Mesenteric fat pad (tissue), 1 donor: ENCODE results near the gene LYAR. TPM values are rescaled to one million over a fixed set of nuclear protein-coding genes. Genes with fewer than 3 reads are reported as not detected.
"Not testable (repeated sequence)": the region's sequence is repeated elsewhere in the genome, so short reads cannot be mapped to it uniquely, and the experiment has no call there.

Experiments
- DNase-seq: peaks from one replicate; pipeline ENCODE4 v3.0.0-alpha.2; 2020; ENCODE audit warnings: low spot score
- total RNA-seq: library from RNA; stranded (reverse); fragmentation: NEBNext Ultra II Directional; extraction: Animal tissue kit (Norgen Biotek cat#: 25700); gene quantifications from one replicate; pipeline ENCODE4 v1.2.1, GENCODE V29; 2021
- donor health status: DM: yes; HTN: yes; CAD: no.

LYAR gene
- total RNA-seq, 1 donor from 2014 or later, result 18.2 TPM

DNA sequence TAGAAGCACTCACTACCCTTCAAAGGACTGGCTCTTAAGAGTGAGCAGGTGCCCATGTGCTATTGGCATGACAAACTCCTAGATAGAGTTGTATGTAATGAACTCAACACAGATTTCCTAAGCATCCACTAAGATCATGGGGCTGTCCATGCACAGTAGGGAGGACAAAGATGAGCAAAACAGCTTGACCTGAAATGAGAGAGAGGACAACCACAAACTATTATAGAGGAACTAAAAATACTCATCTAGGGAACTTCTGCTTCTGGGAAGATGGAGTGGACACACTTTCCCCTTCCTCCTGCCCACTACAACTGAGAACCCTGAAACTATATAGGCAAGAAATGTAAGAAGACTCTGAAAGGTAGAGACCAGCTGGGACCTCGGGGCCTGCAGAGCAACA lies 21.2 kb downstream of the LYAR start:
- no peak for DNase-seq

GRCh38 chr4:4267981-4268380 lies 22.0 kb downstream of the LYAR start:
- DNase-seq, result peak; percentile 59

DNA sequence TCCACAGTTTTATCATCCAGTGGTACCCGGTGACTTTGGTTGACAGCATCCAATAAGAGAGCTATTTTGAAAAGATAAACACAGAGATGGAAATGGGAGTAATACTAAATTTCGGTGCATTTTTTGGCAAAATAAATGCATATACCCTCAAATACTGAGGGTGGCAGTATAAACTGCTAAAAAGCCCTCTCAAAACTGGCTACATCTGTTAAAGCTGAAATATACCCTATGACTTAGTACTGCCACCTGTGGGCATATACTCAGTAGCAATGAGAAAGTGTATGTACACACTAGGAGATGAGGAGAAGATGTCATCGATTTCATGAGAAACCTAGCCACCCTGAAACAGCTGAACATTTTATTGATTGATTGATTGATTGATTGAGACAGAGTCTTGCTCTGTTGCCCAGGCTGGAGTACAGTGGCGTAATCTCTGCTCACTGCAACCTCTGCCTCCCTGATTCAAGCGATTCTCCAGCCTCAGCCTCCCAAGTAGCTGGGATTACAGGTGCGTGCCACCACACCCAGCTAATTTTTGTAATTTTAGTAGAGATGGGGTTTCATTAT lies 29.7 kb downstream of the LYAR start:
- DNase-seq, result no peak

- DNase-seq, result no peak
Observed at GRCh38 chr4:4259484-4260100, 30.4 kb downstream of the LYAR start.

GRCh38 chr4:4257705-4258104 lies 32.2 kb downstream of the LYAR start:
- DNase-seq, result not testable (repeated sequence)

GRCh38 chr4:4256799-4257198 lies 33.2 kb downstream of the LYAR start:
- DNase-seq, result no peak

GRCh38 chr4:4254666-4255065 lies 35.3 kb downstream of the LYAR start:
- DNase-seq, result no peak

DNA sequence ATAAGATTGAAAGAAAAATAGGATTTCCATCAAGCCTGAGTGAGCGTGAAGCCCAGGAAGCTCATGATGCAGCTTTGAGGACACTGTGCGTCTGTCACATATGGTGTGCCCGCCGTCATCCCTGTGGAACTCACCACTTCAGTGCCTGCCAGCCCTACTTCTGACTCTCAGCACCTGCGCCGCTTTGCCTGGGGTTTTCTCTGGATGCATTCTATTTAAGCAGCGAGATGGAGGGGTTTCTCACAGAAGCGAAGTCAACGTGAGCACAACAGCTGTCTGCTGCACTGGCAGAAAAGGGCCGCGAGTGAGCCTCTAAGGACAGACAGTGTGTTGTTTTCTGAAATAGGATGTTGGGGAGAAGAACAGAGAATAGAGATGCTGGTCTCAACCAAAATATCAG lies 35.8 kb downstream of the LYAR start:
- no peak for DNase-seq

- DNase-seq, result no peak
Observed at GRCh38 chr4:4249866-4250265, 40.1 kb downstream of the LYAR start.

- DNase-seq, result peak; percentile 22
Observed at GRCh38 chr4:4249342-4249741, 40.6 kb downstream of the LYAR start.

GRCh38 chr4:4248885-4249203 lies 41.1 kb downstream of the LYAR start:
- peak; percentile 64 for DNase-seq

DNA sequence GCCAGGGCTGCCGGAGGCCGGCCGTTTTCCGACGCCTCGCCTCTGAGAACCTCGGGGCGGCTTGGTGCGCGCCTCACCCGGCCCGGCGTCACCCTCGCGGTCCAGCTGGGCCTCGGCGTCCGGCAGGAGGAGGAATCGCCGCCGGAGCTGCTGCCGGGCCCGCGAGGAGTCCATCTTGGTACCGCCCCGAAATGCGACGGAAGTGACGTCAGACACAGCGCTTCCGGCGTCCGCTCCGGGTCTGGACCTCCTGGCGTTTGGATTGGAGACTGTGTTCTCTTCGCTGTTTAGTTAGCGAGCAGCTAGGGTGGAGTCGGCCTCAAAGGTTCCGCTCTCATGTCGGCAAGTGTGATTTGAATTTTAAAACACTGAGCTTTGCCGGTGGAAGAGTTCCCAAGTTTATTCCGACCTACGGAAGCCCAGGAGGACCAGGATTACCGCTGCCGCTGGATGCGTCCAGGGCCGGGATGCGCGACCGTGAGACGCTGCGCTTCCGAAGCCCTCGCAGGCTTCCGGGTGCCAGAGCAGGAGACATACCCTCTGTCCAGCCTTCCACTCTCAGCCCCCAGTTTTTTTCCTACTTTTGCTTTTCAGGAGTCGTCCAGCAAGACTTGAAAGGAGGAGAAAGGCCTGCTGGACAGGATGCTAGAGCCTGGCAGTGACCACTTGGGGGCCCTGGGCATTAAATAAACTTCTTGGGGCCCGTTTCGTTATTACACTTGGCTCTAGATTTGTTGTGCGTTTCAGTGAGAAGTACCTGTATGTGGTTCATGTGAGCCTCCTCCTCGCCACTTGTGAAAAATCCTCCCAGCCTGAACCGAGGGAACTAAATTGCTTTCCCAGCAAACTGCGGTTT lies 41.7 kb downstream of the LYAR start, which contains the start of gene TMEM128:
Gene TMEM128, minus strand, starts transcription at position 195 of the 856 bp plus-strand sequence. Its CDS starts 21 bp downstream, at position 174.
- DNase-seq, result peak; percentile 97

- no peak for DNase-seq
Observed at GRCh38 chr4:4247696-4248028, 42.3 kb downstream of the LYAR start.

GRCh38 chr4:4245172-4245571 lies 44.8 kb downstream of the LYAR start:
- DNase-seq, result no peak

GRCh38 chr4:4239551-4239950 lies 50.4 kb downstream of the LYAR start:
- not testable (repeated sequence) for DNase-seq

DNA sequence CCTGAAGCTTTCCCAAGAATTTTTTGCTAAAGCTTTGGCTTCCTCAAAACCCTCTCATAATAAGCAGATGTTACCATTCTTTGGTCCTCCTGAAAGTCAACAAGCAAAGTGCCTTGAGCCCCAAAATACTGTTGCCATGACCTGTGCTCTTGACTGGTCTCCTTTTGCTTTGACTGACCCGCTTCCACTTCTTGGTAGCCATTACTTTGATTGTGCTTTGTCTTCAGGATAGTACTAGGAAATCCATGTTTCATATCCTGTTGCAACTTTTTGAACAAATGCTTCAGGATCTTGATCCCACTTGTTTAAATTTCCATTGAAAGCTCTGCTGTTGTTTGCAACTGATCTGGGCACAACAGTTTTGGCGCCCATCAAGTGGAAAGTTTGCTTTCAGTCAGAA lies 56.3 kb downstream of the LYAR start:
- DNase-seq, result no peak

GRCh38 chr4:4228356-4228668 lies 61.6 kb downstream of the LYAR start:
- DNase-seq, result no peak

DNA sequence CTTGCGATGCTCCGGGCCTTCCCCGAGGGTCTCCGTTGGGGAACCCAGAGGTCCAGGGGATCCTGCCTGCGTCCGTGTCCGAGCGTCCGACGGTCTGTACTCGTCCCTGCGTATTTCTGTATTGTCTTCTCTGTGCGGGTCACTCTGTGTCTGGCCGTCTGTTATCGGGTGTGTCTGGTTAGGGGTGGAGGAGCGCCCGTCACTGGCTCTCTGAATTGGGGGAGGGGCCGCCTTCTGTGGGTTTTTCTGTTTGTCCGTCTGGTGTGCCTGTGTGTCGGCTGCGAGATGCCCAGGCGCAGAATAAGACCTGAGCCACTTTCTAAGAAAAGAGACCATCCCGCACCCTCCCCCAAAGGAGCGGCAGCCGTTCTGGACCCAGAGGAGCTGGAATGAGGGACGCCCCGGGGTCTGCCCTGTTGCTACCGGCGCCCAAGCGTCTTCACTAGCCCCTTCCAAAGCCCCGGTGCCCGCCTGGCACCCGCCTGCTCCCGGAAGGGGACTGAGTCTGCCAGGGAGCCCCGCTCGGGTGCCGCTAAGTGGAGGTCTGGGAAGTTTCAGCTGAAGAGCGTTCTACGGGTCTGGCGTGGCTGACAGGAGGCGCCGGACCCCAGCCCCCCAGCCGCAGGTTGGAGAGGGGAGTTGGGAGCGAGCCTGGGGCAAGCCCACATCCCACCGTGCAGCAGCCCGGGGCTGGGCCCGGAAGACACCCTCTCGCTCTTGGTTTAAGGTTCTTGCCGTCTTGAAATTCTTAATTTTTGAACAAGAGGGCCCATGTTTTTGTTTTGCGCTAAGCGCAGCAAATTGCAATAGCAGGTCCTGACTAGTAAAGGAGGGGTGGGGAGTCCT lies 62.2 kb downstream of the LYAR start:
- DNase-seq, result no peak

- no peak for DNase-seq
Observed at GRCh38 chr4:4226606-4227438, 63.1 kb downstream of the LYAR start, which contains the start of gene OTOP1. TSS of gene OTOP1 (minus strand) at chr4:4226929. CDS start at chr4:4226864, 65 bp downstream.

DNA sequence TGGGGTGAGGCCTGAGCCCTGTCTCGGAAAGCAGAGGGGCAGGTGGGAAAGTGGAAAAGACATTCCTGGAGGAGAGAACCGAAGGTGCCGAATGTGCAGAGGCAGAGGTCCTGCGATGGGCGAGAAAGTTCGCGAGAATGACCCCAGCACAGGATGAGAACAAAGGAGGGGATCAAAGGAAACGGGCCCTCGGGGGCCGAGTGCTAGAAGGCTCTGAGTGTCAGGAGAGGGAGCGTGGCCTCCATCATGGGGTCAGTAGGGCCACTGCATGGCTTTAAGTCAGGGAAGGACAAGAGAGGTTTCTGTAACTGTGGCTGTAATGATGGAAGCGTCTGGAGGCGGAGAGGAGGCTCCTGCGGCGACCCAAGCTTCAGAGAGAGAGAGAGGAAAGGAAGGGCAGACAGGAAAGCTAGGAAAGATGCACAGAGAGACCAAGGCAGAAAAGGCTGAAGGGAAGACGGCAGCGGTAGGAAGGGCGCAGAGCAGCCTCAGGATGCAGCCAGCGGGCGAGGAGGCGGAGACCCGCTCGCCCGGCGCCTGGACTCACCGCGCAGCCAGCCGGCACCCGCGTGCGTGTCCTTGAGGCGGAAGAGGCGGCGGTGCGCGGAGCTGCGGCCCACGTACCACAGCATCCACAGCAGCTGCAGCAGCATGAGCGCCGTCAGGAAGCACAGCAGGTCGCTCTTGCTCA lies 63.9 kb downstream of the LYAR start:
- no peak for DNase-seq
